Transverse colon (tissue), 4 donors: ENCODE data around the gene NETO2. TPM values are rescaled to one million over a fixed set of nuclear protein-coding genes. Genes with fewer than 3 reads are reported as not detected.

Source experiments
- DNase-seq: peaks from one replicate; pipeline ENCODE4 v3.0.0-alpha.2; 2019
- H3K27ac ChIP-seq, 4 donors: fragments of 200-600 bp; sonication (generic); 2 replicates each; pipeline ENCODE4 v1.5.1; 2016 to 2018; ENCODE audit warnings: inconsistent platforms in 4 of 4
- H3K27me3 ChIP-seq: fragments of 200-600 bp; sonication (generic); 2 replicates; pipeline ENCODE4 v1.5.1; 2017; ENCODE audit warnings: inconsistent platforms
- H3K36me3 ChIP-seq, 4 donors: fragments of 200-600 bp; sonication (generic); 2 replicates each; pipeline ENCODE4 v1.5.1; 2017 to 2019; ENCODE audit warnings: inconsistent platforms in 4 of 4
- H3K4me1 ChIP-seq, 4 donors: fragments of 200-600 bp; sonication (generic); 2 replicates each; pipeline ENCODE4 v1.5.1; 2017 to 2020; ENCODE audit warnings: inconsistent platforms in 4 of 4
- H3K4me3 ChIP-seq, 4 donors: fragments of 200-600 bp; sonication (generic); 1 replicate in 1 of 4; 2 replicates in 3 of 4; pipeline versions ENCODE4 v1.5.1 to v1.6.1; 2017 to 2019; ENCODE audit warnings: inconsistent platforms in 4 of 4
- H3K9me3 ChIP-seq, 2 donors: fragments of 200-600 bp; sonication (generic); 2 replicates each; pipeline ENCODE4 v1.5.1; 2017 to 2019; ENCODE audit warnings: inconsistent platforms in 2 of 2
- EP300 ChIP-seq: sonication (generic); formaldehyde crosslinking; IDR thresholded peaks from one replicate; pipeline ENCODE4 v1.6.1; 2017; ENCODE audit warnings: antibody characterized with exemption, low read depth
- POLR2A ChIP-seq: fragments of 450-650 bp; IDR thresholded peaks from one replicate; pipeline ENCODE4 v1.6.1; 2016; ENCODE audit warnings: antibody characterized with exemption, mild to moderate bottlenecking, moderate library complexity
- POLR2AphosphoS5 ChIP-seq, 3 donors: sonication (generic); formaldehyde crosslinking; IDR thresholded peaks; one replicate each; pipeline ENCODE4 v1.6.1; 2016; ENCODE audit warnings: antibody characterized with exemption in 3 of 3
- WGBS, 2 donors: methylation state at CpG; one replicate each; pipeline ENCODE4 v1.1.5; 2018; ENCODE audit warnings: low coverage in 1 of 2; 5-methylcytosine and 5-hydroxymethylcytosine counted together
- in situ Hi-C, 4 donors: fragments of 200-750 bp; cut with MboI; loops; one replicate each; pipeline versions ENCODE4 v1.15.0 to v1.15.1; 2017; ENCODE audit warnings: low sequenced_read_pairs in 3 of 4, low pct_ligation_motif_present in 1 of 4, low pct_unique_long_range_greater_than_20kb in 1 of 4
- intact Hi-C: fragments of 100-400 bp; cut with DNase I; formaldehyde crosslinking; loops from one replicate; pipeline ENCODE4 v1.15.1; 2023; ENCODE audit warnings: low total_unique reads
- total RNA-seq, 4 donors: library from RNA; depleted of rRNA; stranded (reverse); fragments of >200 nt; gene quantifications; one replicate each; pipeline ENCODE4 v1.1.0, GENCODE V29; 2016
- TF ChIP-seq, protein P1 (sequence below), 5 experiments: fragments of 200-600 bp in 3 of 5; fragments of 450-650 bp in 2 of 5; sonication (generic) in 3 of 5; IDR thresholded peaks; 1 replicate in 2 of 5; 2 replicates in 3 of 5; pipeline ENCODE4 v1.5.1; 2016 to 2017; ENCODE audit warnings: antibody characterized with exemption in 5 of 5, inconsistent platforms in 3 of 5, mild to moderate bottlenecking in 2 of 5, moderate library complexity in 1 of 5

The NETO2 gene
- total RNA-seq, 4 donors from 2014 or later: 5.0 to 31.7 (median 15.9) TPM

DNA sequence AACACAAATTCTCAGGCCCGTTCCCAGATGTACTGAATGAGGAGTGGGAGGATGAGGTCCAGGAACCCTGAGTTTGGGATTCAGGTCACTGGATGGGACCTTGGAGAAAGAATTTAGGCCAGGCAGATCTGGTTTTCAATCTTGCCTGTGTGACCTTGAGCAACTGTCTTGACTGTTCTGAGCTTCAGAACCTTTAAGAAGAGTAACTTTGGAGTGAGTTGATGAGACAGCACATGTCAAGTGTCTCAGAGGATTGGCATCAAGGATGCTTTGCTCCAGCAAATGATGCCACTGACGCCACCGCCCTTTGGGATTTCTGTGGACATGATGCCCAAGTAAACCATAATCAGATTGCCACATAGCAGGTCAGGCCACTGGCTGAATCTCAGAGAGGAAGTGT, 114.0 kb downstream of the NETO2 start:
- DNase-seq: no peak
- in situ Hi-C loops: loop anchor here in 3 of 4 donors (10.0 to 25.0 kb wide), 2 partner anchors 105 to 1133 kb away; partner anchors contain the start of gene ABCC12 (in 2 of the 3)
- Histone ChIP-seq H3K27me3 (no peaks in the 10 kb centered on the region), H3K4me1 (peaks cover 0 to 14% (median 4%) of the 10 kb centered on the region in 4 donors), H3K36me3 (no peaks in the 10 kb centered on the region), H3K4me3 (no peak overlapping the region), H3K9me3 (no peaks in the 10 kb centered on the region), H3K27ac (no peak overlapping the region)
- intact Hi-C loops: no loop called here
- 99% methylated on average over 3 of the region's 3 CpGs; no CpG with 5 or more reads in 1 of the 2 donors for WGBS, 2 donors
- TF ChIP-seq POLR2AphosphoS5 (IDR thresholded peaks at IDR 0.05) (no peak), POLR2A (no peak), EP300 (no peak)
- TF ChIP-seq, protein P1, sequence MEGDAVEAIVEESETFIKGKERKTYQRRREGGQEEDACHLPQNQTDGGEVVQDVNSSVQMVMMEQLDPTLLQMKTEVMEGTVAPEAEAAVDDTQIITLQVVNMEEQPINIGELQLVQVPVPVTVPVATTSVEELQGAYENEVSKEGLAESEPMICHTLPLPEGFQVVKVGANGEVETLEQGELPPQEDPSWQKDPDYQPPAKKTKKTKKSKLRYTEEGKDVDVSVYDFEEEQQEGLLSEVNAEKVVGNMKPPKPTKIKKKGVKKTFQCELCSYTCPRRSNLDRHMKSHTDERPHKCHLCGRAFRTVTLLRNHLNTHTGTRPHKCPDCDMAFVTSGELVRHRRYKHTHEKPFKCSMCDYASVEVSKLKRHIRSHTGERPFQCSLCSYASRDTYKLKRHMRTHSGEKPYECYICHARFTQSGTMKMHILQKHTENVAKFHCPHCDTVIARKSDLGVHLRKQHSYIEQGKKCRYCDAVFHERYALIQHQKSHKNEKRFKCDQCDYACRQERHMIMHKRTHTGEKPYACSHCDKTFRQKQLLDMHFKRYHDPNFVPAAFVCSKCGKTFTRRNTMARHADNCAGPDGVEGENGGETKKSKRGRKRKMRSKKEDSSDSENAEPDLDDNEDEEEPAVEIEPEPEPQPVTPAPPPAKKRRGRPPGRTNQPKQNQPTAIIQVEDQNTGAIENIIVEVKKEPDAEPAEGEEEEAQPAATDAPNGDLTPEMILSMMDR (IDR thresholded peaks at IDR 0.05): no peak

GRCh38 chr16:47028767-47029377, 114.9 kb downstream of the NETO2 start:
- no peaks in the 10 kb centered on the region for H3K36me3 ChIP-seq
- WGBS, 2 donors: 39 to 46% methylated on average over 3 to 6 of the region's 6 CpGs
- H3K9me3 ChIP-seq: no peaks in the 10 kb centered on the region
- no peak overlapping the region for H3K4me3 ChIP-seq
- DNase-seq: no peak
- no peaks in the 10 kb centered on the region for H3K27me3 ChIP-seq
- no peak for TF ChIP-seq POLR2AphosphoS5 (IDR thresholded peaks at IDR 0.05)
- no peak for TF ChIP-seq POLR2A
- no peak for TF ChIP-seq EP300
- TF ChIP-seq, protein P1 (IDR thresholded peaks at IDR 0.05): no peak
- peaks cover 0 to 14% (median 4%) of the 10 kb centered on the region in 4 donors for H3K4me1 ChIP-seq
- intact Hi-C loops (no loop called here), in situ Hi-C loops (loop anchor here in 2 of 4 donors (25.0 kb wide), 1 partner anchor 1133 kb away; the partner anchor contains the start of gene ABCC12 (in 2 of the 2))
- no peak overlapping the region for H3K27ac ChIP-seq

Other genes with a start within 250 kb of the NETO2 start
- gene DNAJA2, start 170.3 kb downstream of the NETO2 start, total RNA-seq: 10 to 100 TPM; 17.1 to 53.2 (median 39.2) TPM